NCI-H1694 (cell line): ENCODE data around the gene TGM2.

Experiments used
- DNase-seq: peaks from one replicate; lab custom pipeline; 2025; lab: John Stamatoyannopoulos, UW

TGM2 gene

GRCh38 chr20:38132156-38132909 lies 32.7 kb downstream of the TGM2 start:
- DNase-seq = no peak

- DNase-seq = no peak
Measured at GRCh38 chr20:38131588-38132121, 33.4 kb downstream of the TGM2 start.

GRCh38 chr20:38130687-38131587 lies 34.1 kb downstream of the TGM2 start:
- DNase-seq = no peak

- no peak for DNase-seq
Measured at GRCh38 chr20:38129893-38130609, 35.0 kb downstream of the TGM2 start.

- DNase-seq = no peak
Measured at GRCh38 chr20:38129248-38129865, 35.7 kb downstream of the TGM2 start.

- DNase-seq = no peak
Measured at GRCh38 chr20:38128691-38129090, 36.4 kb downstream of the TGM2 start.

- DNase-seq = no peak
Measured at GRCh38 chr20:38127920-38128528, 37.0 kb downstream of the TGM2 start.

- peak; percentile 75 for DNase-seq
Measured at GRCh38 chr20:38126932-38127621, 38.0 kb downstream of the TGM2 start.

GRCh38 chr20:38126146-38126921 lies 38.7 kb downstream of the TGM2 start:
- no peak for DNase-seq

GRCh38 chr20:38125157-38126056 lies 39.7 kb downstream of the TGM2 start:
- DNase-seq = peak; percentile 12

GRCh38 chr20:38123021-38123587 lies 42.0 kb downstream of the TGM2 start:
- DNase-seq = no peak

GRCh38 chr20:38121741-38122140 lies 43.3 kb downstream of the TGM2 start:
- no peak for DNase-seq

GRCh38 chr20:38120625-38120988 lies 44.5 kb downstream of the TGM2 start:
- DNase-seq = no peak

GRCh38 chr20:38119446-38119845 lies 45.6 kb downstream of the TGM2 start:
- DNase-seq = no peak

- DNase-seq = no peak
Measured at GRCh38 chr20:38117635-38118034, 47.4 kb downstream of the TGM2 start.

- DNase-seq = no peak
Measured at GRCh38 chr20:38117205-38117604, 47.9 kb downstream of the TGM2 start.

- DNase-seq = no peak
Measured at GRCh38 chr20:38116409-38117165, 48.5 kb downstream of the TGM2 start.

- no peak for DNase-seq
Measured at GRCh38 chr20:38115896-38116295, 49.2 kb downstream of the TGM2 start.
